Left hindlimb (tissue), 1 donor: ENCODE measurements around the gene NXPH2.
"Not testable (repeated sequence)": the region's sequence is repeated elsewhere in the genome, so short reads cannot be mapped to it uniquely, and the experiment has no call there.

ENCODE experiments used
- DNase-seq: peaks from one replicate; pipeline ENCODE4 v3.0.0-alpha.2; 2018

Gene NXPH2

GRCh38 chr2:138752197-138752956 lies 27.8 kb downstream of the NXPH2 start:
- no peak for DNase-seq

GRCh38 chr2:138744713-138745112 lies 35.5 kb downstream of the NXPH2 start:
- DNase-seq = peak; percentile 64

GRCh38 chr2:138742441-138743057 lies 37.6 kb downstream of the NXPH2 start:
- DNase-seq = no peak

- DNase-seq = no peak
Measured at GRCh38 chr2:138741851-138742250, 38.3 kb downstream of the NXPH2 start.

- DNase-seq = not testable (repeated sequence)
Measured at GRCh38 chr2:138737009-138737554, 43.1 kb downstream of the NXPH2 start.

GRCh38 chr2:138732651-138733050 lies 47.5 kb downstream of the NXPH2 start:
- DNase-seq = no peak

GRCh38 chr2:138730497-138731030 lies 49.6 kb downstream of the NXPH2 start:
- no peak for DNase-seq

- no peak for DNase-seq
Measured at GRCh38 chr2:138727956-138728355, 52.2 kb downstream of the NXPH2 start.

GRCh38 chr2:138726681-138727080 lies 53.5 kb downstream of the NXPH2 start:
- no peak for DNase-seq

GRCh38 chr2:138724729-138725459 lies 55.3 kb downstream of the NXPH2 start:
- no peak for DNase-seq

- no peak for DNase-seq
Measured at GRCh38 chr2:138724327-138724726, 55.9 kb downstream of the NXPH2 start.

- no peak for DNase-seq
Measured at GRCh38 chr2:138723196-138723987, 56.8 kb downstream of the NXPH2 start.

- DNase-seq = no peak
Measured at GRCh38 chr2:138722316-138722715, 57.9 kb downstream of the NXPH2 start.

- no peak for DNase-seq
Measured at GRCh38 chr2:138720035-138720838, 60.0 kb downstream of the NXPH2 start.

- no peak for DNase-seq
Measured at GRCh38 chr2:138718405-138718804, 61.8 kb downstream of the NXPH2 start.

- no peak for DNase-seq
Measured at GRCh38 chr2:138716183-138716582, 64.0 kb downstream of the NXPH2 start.

- DNase-seq = no peak
Measured at GRCh38 chr2:138713504-138713903, 66.7 kb downstream of the NXPH2 start.

GRCh38 chr2:138713069-138713496 lies 67.1 kb downstream of the NXPH2 start:
- no peak for DNase-seq

GRCh38 chr2:138712212-138712979 lies 67.8 kb downstream of the NXPH2 start:
- no peak for DNase-seq

GRCh38 chr2:138711812-138712211 lies 68.4 kb downstream of the NXPH2 start:
- no peak for DNase-seq
